Neural progenitor cell (in vitro differentiated cells): ENCODE results near the gene POGLUT2. TPM values are rescaled to one million over a fixed set of nuclear protein-coding genes. Genes with fewer than 3 reads are reported as not detected.

Source experiments
- DNase-seq: peaks from one replicate; pipeline ENCODE4 v3.0.0-alpha.2; 2016; ENCODE audit warnings: low spot score
- H2AFZ ChIP-seq: fragments of 200-600 bp; sonication (generic); replicated peaks from 2 replicates; pipeline ENCODE4 v1.6.1; 2016; ENCODE audit warnings: antibody characterized with exemption
- H3F3A ChIP-seq: fragments of 200-600 bp; sonication (generic); 2 replicates; pipeline ENCODE4 v1.6.1; 2016; ENCODE audit warnings: antibody characterized with exemption, low read depth
- H3K27ac ChIP-seq: fragments of 200-600 bp; sonication (generic); 2 replicates; pipeline ENCODE4 v1.5.1; 2016; ENCODE audit warnings: mild to moderate bottlenecking
- H3K27me3 ChIP-seq: fragments of 200-600 bp; sonication (generic); 2 replicates; pipeline ENCODE4 v1.6.1; 2016; ENCODE audit warnings: mild to moderate bottlenecking, moderate library complexity
- H3K36me3 ChIP-seq: fragments of 200-600 bp; sonication (generic); 2 replicates; pipeline ENCODE4 v1.5.1; 2016
- H3K4me1 ChIP-seq: fragments of 200-600 bp; sonication (generic); 2 replicates; pipeline ENCODE4 v1.6.1; 2016; ENCODE audit warnings: mixed run types
- H3K4me2 ChIP-seq: fragments of 200-600 bp; sonication (generic); 2 replicates; pipeline ENCODE4 v1.6.1; 2016
- H3K4me3 ChIP-seq: fragments of 200-600 bp; sonication (generic); 2 replicates; pipeline ENCODE4 v1.5.1; 2016
- H3K79me2 ChIP-seq: fragments of 200-600 bp; sonication (generic); 2 replicates; pipeline ENCODE4 v1.6.1; 2016; ENCODE audit warnings: low read depth
- H3K9ac ChIP-seq: fragments of 200-600 bp; sonication (generic); 2 replicates; pipeline ENCODE4 v1.6.1; 2016
- H3K9me3 ChIP-seq: fragments of 200-600 bp; sonication (generic); 2 replicates; pipeline ENCODE4 v1.5.1; 2016; ENCODE audit warnings: low read depth
- H4K20me1 ChIP-seq: fragments of 200-600 bp; sonication (generic); 2 replicates; pipeline ENCODE4 v1.6.1; 2016; ENCODE audit warnings: low read depth
- H3K27ac Mint-ChIP-seq: 3 replicates; pipeline ENCODE4 v1.8.0; 2021; ENCODE audit warnings: mixed read lengths
- H3K27me3 Mint-ChIP-seq: 2 replicates; pipeline ENCODE4 v1.8.0; 2022; ENCODE audit warnings: low read depth, mild to moderate bottlenecking, inconsistent platforms, moderate library complexity, mixed read lengths; ENCODE audit not compliant: insufficient read depth
- H3K36me3 Mint-ChIP-seq: 3 replicates; pipeline ENCODE4 v1.8.0; 2021; ENCODE audit warnings: mixed read lengths
- H3K4me1 Mint-ChIP-seq: 3 replicates; pipeline ENCODE4 v1.8.0; 2021; ENCODE audit warnings: mixed read lengths
- H3K4me3 Mint-ChIP-seq: 3 replicates; pipeline ENCODE4 v1.8.0; 2021; ENCODE audit warnings: mild to moderate bottlenecking, moderate library complexity, mixed read lengths
- H3K9me3 Mint-ChIP-seq: 3 replicates; pipeline ENCODE4 v1.8.0; 2020; ENCODE audit warnings: mixed read lengths
- CTCF ChIP-seq: fragments of 200-600 bp; sonication (generic); IDR thresholded peaks from 2 replicates; pipeline ENCODE4 v1.5.1; 2017; ENCODE audit warnings: antibody characterized with exemption, mild to moderate bottlenecking
- EZH2 ChIP-seq: fragments of 200-600 bp; sonication (generic); IDR thresholded peaks from 2 replicates; pipeline ENCODE4 v1.6.1; 2017; ENCODE audit warnings: antibody characterized with exemption, mild to moderate bottlenecking, moderate library complexity
- EZH2phosphoT487 ChIP-seq: fragments of 200-600 bp; sonication (generic); IDR thresholded peaks from 2 replicates; pipeline ENCODE4 v1.6.1; 2017; ENCODE audit warnings: antibody characterized with exemption
- total RNA-seq: library from RNA; depleted of rRNA; stranded (reverse); fragments of >200 nt; gene quantifications from 2 replicates; pipeline ENCODE4 v1.2.3, GENCODE V29; 2015; ENCODE audit warnings: low replicate concordance

Gene POGLUT2
- total RNA-seq, 1 donor from 2014 or later: 33.5 TPM

GRCh38 chr13:102742101-102742500 lies 56.7 kb downstream of the POGLUT2 start:
- Histone ChIP-seq H3F3A (no peaks in the 10 kb centered on the region), H3K79me2 (no peaks in the 10 kb centered on the region), H3K27me3 (peaks cover 15% of the 10 kb centered on the region), H3K27ac (no peak overlapping the region), H2AFZ (no peak overlapping the region), H3K4me2 (no peak overlapping the region), H3K4me1 (no peaks in the 10 kb centered on the region), H3K9ac (no peak overlapping the region), H3K4me3 (no peak overlapping the region), H3K36me3 (no peaks in the 10 kb centered on the region), H3K9me3 (peaks cover 7% of the 10 kb centered on the region), H4K20me1 (no peaks in the 10 kb centered on the region)
- no peak for DNase-seq
- Mint-ChIP-seq H3K36me3 (no peaks in the 10 kb centered on the region), H3K4me3 (no peak overlapping the region), H3K9me3 (peaks cover 8% of the 10 kb centered on the region), H3K27me3 (no peaks in the 10 kb centered on the region), H3K4me1 (no peaks in the 10 kb centered on the region), H3K27ac (no peak overlapping the region)
- TF ChIP-seq EZH2phosphoT487 (no peak), CTCF (no peak), EZH2 (no peak)

Other genes starting within 250 kb of the POGLUT2 start
- 71.8 and 137 TPM in 2 replicates for gene TPP2, start 202.0 kb downstream of the POGLUT2 start, total RNA-seq
- not detected in 2 replicates for gene METTL21C, start 103.9 kb downstream of the POGLUT2 start, total RNA-seq
- 16.4 and 38.9 TPM in 2 replicates for gene TEX30, start 25.2 kb downstream of the POGLUT2 start, total RNA-seq
- gene BIVM, start 143 bp upstream of the POGLUT2 start, total RNA-seq: 13.6 and 15.7 TPM in 2 replicates
- gene ERCC5, start 47.1 kb upstream of the POGLUT2 start, total RNA-seq: 25.9 and 35.1 TPM in 2 replicates